Osteocyte (in vitro differentiated cells): ENCODE measurements around the gene FLCN. TPM values are rescaled to one million over a fixed set of nuclear protein-coding genes. Genes with fewer than 3 reads are reported as not detected.

Experiments used
- DNase-seq: peaks from one replicate; pipeline ENCODE4 v3.0.0; 2021; ENCODE audit warnings: mixed read lengths; ENCODE audit not compliant: unreplicated experiment; ENCODE audit errors: extremely low spot score
- H3K27ac Mint-ChIP-seq: one replicate; pipeline ENCODE4 v1.8.0; 2021; ENCODE audit warnings: mild to moderate bottlenecking, mixed read lengths; ENCODE audit not compliant: unreplicated experiment
- H3K27me3 Mint-ChIP-seq: one replicate; pipeline ENCODE4 v1.8.0; 2021; ENCODE audit warnings: mixed read lengths; ENCODE audit not compliant: unreplicated experiment
- H3K36me3 Mint-ChIP-seq: one replicate; pipeline ENCODE4 v1.8.0; 2021; ENCODE audit warnings: mixed read lengths; ENCODE audit not compliant: unreplicated experiment
- H3K4me1 Mint-ChIP-seq: one replicate; pipeline ENCODE4 v1.8.0; 2021; ENCODE audit warnings: mixed read lengths; ENCODE audit not compliant: unreplicated experiment
- H3K4me3 Mint-ChIP-seq: one replicate; pipeline ENCODE4 v1.8.0; 2021; ENCODE audit warnings: mild to moderate bottlenecking, moderate library complexity, mixed read lengths; ENCODE audit not compliant: unreplicated experiment
- H3K9me3 Mint-ChIP-seq: one replicate; pipeline ENCODE4 v1.8.0; 2021; ENCODE audit warnings: mixed read lengths; ENCODE audit not compliant: unreplicated experiment
- CTCF ChIP-seq: fragments of 200-600 bp; sonication (generic); IDR thresholded peaks from 2 replicates; pipeline ENCODE4 v1.5.0; 2021; ENCODE audit warnings: antibody characterized with exemption, mild to moderate bottlenecking, moderate library complexity
- total RNA-seq: library from RNA; stranded (reverse); gene quantifications from 2 replicates; pipeline ENCODE4 v1.2.1, GENCODE V29; 2021

The FLCN gene
- total RNA-seq, 1 donor from 2014 or later = 91.1 TPM

- no peak for DNase-seq
- Mint-ChIP-seq H3K27ac (no peak overlapping the region), H3K27me3 (no peaks in the 10 kb centered on the region), H3K4me1 (peaks cover 6% of the 10 kb centered on the region), H3K4me3 (no peak overlapping the region), H3K36me3 (peaks cover 28% of the 10 kb centered on the region), H3K9me3 (no peaks in the 10 kb centered on the region)
- no peak for TF ChIP-seq CTCF
These were observed 6.2 kb upstream of the FLCN start for GRCh38 chr17:17243163-17243562.

- DNase-seq = no peak
- Mint-ChIP-seq H3K36me3 (peaks cover 21% of the 10 kb centered on the region), H3K4me1 (peaks cover 13% of the 10 kb centered on the region), H3K27me3 (no peaks in the 10 kb centered on the region), H3K4me3 (no peak overlapping the region), H3K9me3 (no peaks in the 10 kb centered on the region), H3K27ac (no peak overlapping the region)
- TF ChIP-seq CTCF = no peak
These were observed 5.3 kb upstream of the FLCN start for GRCh38 chr17:17242246-17242645.

- no peak for DNase-seq
- H3K4me1 Mint-ChIP-seq = peaks cover 13% of the 10 kb centered on the region
- no peaks in the 10 kb centered on the region for H3K27me3 Mint-ChIP-seq
- H3K36me3 Mint-ChIP-seq = peaks cover 15% of the 10 kb centered on the region
- TF ChIP-seq CTCF = no peak
- H3K27ac Mint-ChIP-seq = no peak overlapping the region
- no peak overlapping the region for H3K4me3 Mint-ChIP-seq
- no peaks in the 10 kb centered on the region for H3K9me3 Mint-ChIP-seq
These were observed 4.7 kb upstream of the FLCN start for GRCh38 chr17:17241656-17242055.

GRCh38 chr17:17239832-17240231, 2.9 kb upstream of the FLCN start:
- H3K4me1 Mint-ChIP-seq = peaks cover 25% of the 10 kb centered on the region
- no peak for DNase-seq
- no peak for TF ChIP-seq CTCF
- H3K27ac Mint-ChIP-seq = no peak overlapping the region
- H3K4me3 Mint-ChIP-seq = no peak overlapping the region
- H3K27me3 Mint-ChIP-seq = no peaks in the 10 kb centered on the region
- H3K9me3 Mint-ChIP-seq = no peaks in the 10 kb centered on the region
- H3K36me3 Mint-ChIP-seq = peaks cover 6% of the 10 kb centered on the region

- TF ChIP-seq CTCF = no peak
- peak overlapping the region; percentile 99 for H3K27ac Mint-ChIP-seq
- H3K9me3 Mint-ChIP-seq = no peaks in the 10 kb centered on the region
- H3K36me3 Mint-ChIP-seq = peaks cover 9% of the 10 kb centered on the region
- peak overlapping the region; percentile 98 for H3K4me3 Mint-ChIP-seq
- H3K27me3 Mint-ChIP-seq = no peaks in the 10 kb centered on the region
- no peak for DNase-seq
- H3K4me1 Mint-ChIP-seq = peaks cover 35% of the 10 kb centered on the region
These were observed 508 bp downstream of the FLCN start for GRCh38 chr17:17236295-17237025.
